PC-3 (cell line): ENCODE data around the gene THSD1. TPM values are rescaled to one million over a fixed set of nuclear protein-coding genes. Genes with fewer than 3 reads are reported as not detected.

Experiments
- ATAC-seq: fragments of 200-7000 bp; cut with Tn5 transposase; 2 replicates; pipeline ENCODE4 v1.9.1; 2020; ENCODE audit warnings: mild to moderate bottlenecking, moderate library complexity
- BruUV-seq: library from RNA; stranded (reverse); fragments of 400-500 nt; replicated peaks from 2 replicates; lab custom pipeline; 2021; lab: Mats Ljungman, UMichigan
- CTCF ChIA-PET: fragments of 300-600 bp; sonication (Branson Sonifier 250); formaldehyde crosslinking; loops from one replicate; lab custom pipeline; 2022; ENCODE audit warnings: antibody characterized with exemption; lab: Charles Lee
- POLR2A ChIA-PET: fragments of 300-600 bp; sonication (Branson Sonifier 250); formaldehyde crosslinking; loops from one replicate; lab custom pipeline; 2022; ENCODE audit warnings: antibody characterized with exemption; ENCODE audit not compliant: unreplicated experiment; lab: Charles Lee
- DNase-seq: peaks from one replicate; pipeline ENCODE4 v3.0.0-alpha.2; 2015
- H2AFZ ChIP-seq: fragments of 300-600 bp; sonication (generic); 2 replicates; pipeline ENCODE4 v1.6.0; 2016; ENCODE audit warnings: antibody characterized with exemption, low read length
- H3F3A ChIP-seq: fragments of 300-600 bp; sonication (generic); one replicate; pipeline ENCODE4 v1.6.0; 2017; ENCODE audit warnings: antibody characterized with exemption, low read length, control low read depth, mild to moderate bottlenecking; ENCODE audit not compliant: unreplicated experiment
- H3K27ac ChIP-seq: fragments of 300-600 bp; sonication (generic); 2 replicates; pipeline ENCODE4 v1.5.1; 2016; ENCODE audit warnings: mild to moderate bottlenecking, low read length
- H3K27me3 ChIP-seq: fragments of 300-600 bp; sonication (generic); 2 replicates; pipeline ENCODE4 v1.6.1; 2016; ENCODE audit warnings: low read length, mixed read lengths
- H3K36me3 ChIP-seq: fragments of 300-600 bp; sonication (generic); 2 replicates; pipeline ENCODE4 v1.6.1; 2016; ENCODE audit warnings: low read depth, mixed run types, low read length, mixed read lengths
- H3K4me1 ChIP-seq: fragments of 300-600 bp; sonication (generic); 2 replicates; pipeline ENCODE4 v1.5.1; 2016; ENCODE audit warnings: low read length; ENCODE audit not compliant: insufficient read depth
- H3K4me2 ChIP-seq: fragments of 300-600 bp; sonication (generic); 2 replicates; pipeline ENCODE4 v1.6.0; 2016; ENCODE audit warnings: low read length
- H3K4me3 ChIP-seq: fragments of 300-600 bp; sonication (generic); 2 replicates; pipeline ENCODE4 v1.5.1; 2016; ENCODE audit warnings: mild to moderate bottlenecking, low read length, mixed read lengths
- H3K79me2 ChIP-seq: fragments of 300-600 bp; sonication (generic); 2 replicates; pipeline ENCODE4 v1.6.1; 2017; ENCODE audit warnings: low read length, mixed read lengths
- H3K9ac ChIP-seq: fragments of 300-600 bp; sonication (generic); 2 replicates; pipeline ENCODE4 v1.6.0; 2016; ENCODE audit warnings: mild to moderate bottlenecking, low read length
- H3K9me2 ChIP-seq: fragments of 300-600 bp; sonication (generic); replicated peaks from 2 replicates; pipeline ENCODE4 v1.6.1; 2016; ENCODE audit warnings: mixed run types, low read length, mixed read lengths
- H3K9me3 ChIP-seq: fragments of 300-600 bp; sonication (generic); 2 replicates; pipeline ENCODE4 v1.6.1; 2016; ENCODE audit warnings: low read length, mixed read lengths
- H4K20me1 ChIP-seq: fragments of 300-600 bp; sonication (generic); 2 replicates; pipeline ENCODE4 v1.6.1; 2016; ENCODE audit warnings: low read length, mixed read lengths
- CTCF ChIP-seq: fragments of 300-600 bp; sonication (generic); conservative IDR thresholded peaks from 2 replicates; pipeline ENCODE4 v1.5.1; 2017; ENCODE audit warnings: antibody characterized with exemption, low read depth, mild to moderate bottlenecking, low read length
- EZH2 ChIP-seq: fragments of 300-600 bp; sonication (generic); IDR thresholded peaks from one replicate; pipeline ENCODE4 v1.6.1; 2017; ENCODE audit warnings: antibody characterized with exemption, mild to moderate bottlenecking, low read length; ENCODE audit not compliant: unreplicated experiment
- EZH2phosphoT487 ChIP-seq: fragments of 300-600 bp; sonication (generic); IDR thresholded peaks from 2 replicates; pipeline ENCODE4 v1.6.1; 2018; ENCODE audit warnings: mild to moderate bottlenecking, antibody characterized with exemption, low read length, borderline replicate concordance
- intact Hi-C: fragments of 100-400 bp; cut with micrococcal nuclease; formaldehyde crosslinking; loops from 2 replicates; pipeline ENCODE4 v1.9.0; 2023
- total RNA-seq: library from RNA; depleted of rRNA; stranded (reverse); fragments of >200 nt; gene quantifications from 2 replicates; pipeline ENCODE4 v1.2.3, GENCODE V29; 2014

Gene THSD1
- total RNA-seq, 1 experiment from 2014 or later = 1.0 TPM

DNA sequence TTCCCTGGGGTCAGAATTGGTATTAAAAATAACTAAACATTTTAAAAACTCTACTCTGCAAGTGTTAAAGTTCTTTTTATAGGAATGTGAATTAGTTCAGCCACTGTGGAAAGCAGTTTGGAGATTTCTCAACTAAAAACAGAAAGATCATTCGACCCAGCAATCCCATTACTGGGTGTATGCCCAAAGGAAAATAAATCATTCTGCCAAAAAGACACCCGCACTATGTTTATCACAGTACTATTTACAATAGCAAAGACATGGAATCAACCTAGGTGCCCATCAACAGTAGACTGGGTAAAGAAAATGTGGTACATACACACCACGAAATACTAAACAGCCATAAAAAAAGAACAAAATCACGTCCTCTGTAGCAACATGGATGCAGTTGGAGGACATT, 657 bp upstream of the THSD1 start:
- no peak for TF ChIP-seq EZH2
- TF ChIP-seq CTCF = no peak
- TF ChIP-seq EZH2phosphoT487 = no peak
- DNase-seq (no peak), ATAC-seq (no peak)
- peaks cover 4% of the 10 kb centered on the region; the same call in 1 of the 2 replicates for H3K4me1 ChIP-seq
- H2AFZ ChIP-seq = peak overlapping the region; percentile 92; the same call in 1 of the 2 replicates
- intact Hi-C loops = loop anchor here (10.0 kb wide), 1 partner anchor 62 kb away; no protein-coding TSS in a partner anchor
- POLR2A ChIA-PET = no interaction called here
- no peaks in the 10 kb centered on the region for H3K9me3 ChIP-seq
- H3K4me3 ChIP-seq = peak overlapping the region; percentile 82; the same call in 1 of the 2 replicates
- H3K4me2 ChIP-seq = peak overlapping the region; percentile 95
- no peaks in the 10 kb centered on the region for H3K36me3 ChIP-seq
- no TSS peak for BruUV-seq
- CTCF ChIA-PET = no interaction called here
- H3K9ac ChIP-seq = no peak overlapping the region
- no peaks in the 10 kb centered on the region for H3F3A ChIP-seq
- H3K9me2 ChIP-seq = no peaks in the 10 kb centered on the region
- no peak overlapping the region for H3K27ac ChIP-seq
- no peaks in the 10 kb centered on the region for H3K79me2 ChIP-seq
- no peaks in the 10 kb centered on the region for H3K27me3 ChIP-seq
- no peaks in the 10 kb centered on the region for H4K20me1 ChIP-seq

DNA sequence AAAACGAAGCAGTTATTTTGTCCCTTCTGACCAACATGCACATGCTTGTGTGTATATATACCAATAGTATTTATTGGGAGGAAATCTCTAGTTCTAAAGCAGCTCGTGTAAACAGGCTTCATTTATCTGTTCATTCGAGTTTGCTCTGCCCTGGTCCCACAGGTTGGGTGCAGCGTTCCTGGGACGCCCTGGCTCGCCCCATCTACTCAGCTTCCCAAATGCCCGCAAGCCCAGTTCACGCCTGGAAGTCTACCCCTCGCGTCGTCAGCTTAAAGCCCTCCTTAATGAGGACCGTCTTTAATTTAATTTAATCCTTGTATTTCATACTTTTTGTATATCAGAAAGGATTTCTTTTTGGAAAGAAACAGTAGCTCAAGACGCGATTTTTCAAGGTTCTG, 604 bp downstream of the THSD1 start:
- Histone ChIP-seq H3K4me1 (peaks cover 4% of the 10 kb centered on the region; the same call in 1 of the 2 replicates), H2AFZ (peak overlapping the region; percentile 92), H3K9me3 (no peaks in the 10 kb centered on the region), H3F3A (no peaks in the 10 kb centered on the region), H3K4me2 (peak overlapping the region; percentile 95), H3K27me3 (no peaks in the 10 kb centered on the region), H3K27ac (no peak overlapping the region), H3K36me3 (no peaks in the 10 kb centered on the region), H4K20me1 (no peaks in the 10 kb centered on the region), H3K9ac (0 out of 2 replicates have a peak overlapping the region, but pooled peaks have one; percentile 15), H3K4me3 (peak overlapping the region; percentile 82), H3K9me2 (no peaks in the 10 kb centered on the region), H3K79me2 (no peaks in the 10 kb centered on the region)
- ATAC-seq (peak; percentile 39), DNase-seq (no peak)
- POLR2A ChIA-PET = no interaction called here
- no peak for TF ChIP-seq EZH2phosphoT487
- no peak for TF ChIP-seq CTCF
- no peak for TF ChIP-seq EZH2
- CTCF ChIA-PET = no interaction called here
- no TSS peak for BruUV-seq
- intact Hi-C loops = loop anchor here (10.0 kb wide), 1 partner anchor 61 kb away; no protein-coding TSS in a partner anchor

GRCh38 chr13:52399708-52400107, 6.3 kb downstream of the THSD1 start:
- ATAC-seq (no peak), DNase-seq (no peak)
- H4K20me1 ChIP-seq = no peaks in the 10 kb centered on the region
- H3K27ac ChIP-seq = no peak overlapping the region
- no peak; the same call in 1 of the 2 replicates for TF ChIP-seq CTCF
- no peak for TF ChIP-seq EZH2phosphoT487
- TF ChIP-seq EZH2 = no peak
- ChIA-PET CTCF (no interaction called here), POLR2A (no interaction called here)
- H3K27me3 ChIP-seq = no peaks in the 10 kb centered on the region
- H3K36me3 ChIP-seq = no peaks in the 10 kb centered on the region
- BruUV-seq = no TSS peak
- no peak overlapping the region for H3K4me2 ChIP-seq
- no peak overlapping the region for H3K4me3 ChIP-seq
- no peaks in the 10 kb centered on the region for H3K9me2 ChIP-seq
- H3K9me3 ChIP-seq = no peaks in the 10 kb centered on the region
- H3K9ac ChIP-seq = no peak overlapping the region
- intact Hi-C loops = loop anchor here (2.0 to 10.0 kb wide), 2 partner anchors 51 to 55 kb away; partner anchors contain the start of gene VPS36
- H3K79me2 ChIP-seq = no peaks in the 10 kb centered on the region
- H2AFZ ChIP-seq = no peak overlapping the region
- peaks cover 4% of the 10 kb centered on the region; the same call in 1 of the 2 replicates for H3K4me1 ChIP-seq
- no peaks in the 10 kb centered on the region for H3F3A ChIP-seq
